GM12878 (cell line): Measurements from ENCODE around the gene TMEM163. TPM values are rescaled to one million over a fixed set of nuclear protein-coding genes. Genes with fewer than 3 reads are reported as not detected.

Source experiments
- ATAC-seq: fragments of 200-7000 bp; cut with Tn5 transposase; 3 replicates; pipeline ENCODE4 v1.9.1; 2020; ENCODE audit warnings: mild to moderate bottlenecking, moderate library complexity
- BruUV-seq: library from RNA; stranded (reverse); fragments of 400-500 nt; replicated peaks from 2 replicates; lab custom pipeline; 2021; lab: Mats Ljungman, UMichigan
- CTCF ChIA-PET: fragments of 300-600 bp; sonication (Branson Sonifier 250); formaldehyde crosslinking; extraction: SDS; loops from one replicate; lab custom pipeline; 2021; ENCODE audit warnings: inconsistent platforms; lab: Yijun Ruan, JAX
- POLR2A ChIA-PET: fragments of 350-600 bp; formaldehyde crosslinking; extraction: SDS; loops from one replicate; lab custom pipeline; 2021; ENCODE audit warnings: inconsistent platforms; lab: Charles Lee
- RAD21 ChIA-PET: fragments of 300-600 bp; sonication (Branson Sonifier 250); formaldehyde crosslinking; loops from one replicate; lab custom pipeline; 2023; ENCODE audit warnings: antibody characterized with exemption; ENCODE audit not compliant: unreplicated experiment; lab: Charles Lee
- SMC1A ChIA-PET: fragments of 300-600 bp; sonication (Branson Sonifier 250); formaldehyde crosslinking; loops from one replicate; lab custom pipeline; 2023; ENCODE audit not compliant: unreplicated experiment, uncharacterized antibody; lab: Charles Lee
- DNase-seq: peaks from one replicate; pipeline ENCODE4 v3.0.0-alpha.2; 2011; ENCODE audit warnings: low read depth, low spot score
- FAIRE-seq: peaks from 3 replicates; lab custom pipeline; 2011; peaks lifted over from hg19 to GRCh38; lab: Jason Lieb, UNC
- H2AFZ ChIP-seq: 2 replicates; pipeline ENCODE4 v1.6.0; 2011; ENCODE audit warnings: low read depth, low read length, control low read depth; ENCODE audit not compliant: control insufficient read depth
- H3K27ac ChIP-seq: 2 replicates; pipeline ENCODE4 v1.5.1; 2011; ENCODE audit warnings: control low read depth; ENCODE audit not compliant: control insufficient read depth, insufficient read depth
- H3K27me3 ChIP-seq, 2 experiments: replicated peaks in 1 of 2; 2 replicates each; pipeline versions ENCODE4 v1.6.0 to v1.6.1; 2011; ENCODE audit warnings: low read length in 1 of 2; ENCODE audit not compliant: control insufficient read depth in 2 of 2, insufficient read depth in 2 of 2
- H3K36me3 ChIP-seq, 2 experiments: 2 replicates each; pipeline ENCODE4 v1.5.1; 2011; ENCODE audit warnings: low read length in 1 of 2; ENCODE audit not compliant: control insufficient read depth in 2 of 2, insufficient read depth in 2 of 2
- H3K4me1 ChIP-seq: 2 replicates; pipeline ENCODE4 v1.6.1; 2011; ENCODE audit warnings: mild to moderate bottlenecking, low read length, moderate library complexity, mixed read lengths; ENCODE audit not compliant: control insufficient read depth, insufficient read depth
- H3K4me2 ChIP-seq: 2 replicates; pipeline ENCODE4 v1.6.0; 2011; ENCODE audit warnings: control low read depth; ENCODE audit not compliant: control insufficient read depth, insufficient read depth
- H3K4me3 ChIP-seq: fragments of 200-600 bp; sonication (generic); 2 replicates; pipeline ENCODE4 v1.5.1; 2016
- H3K79me2 ChIP-seq: 2 replicates; pipeline ENCODE4 v1.6.0; 2011; ENCODE audit warnings: low read length; ENCODE audit not compliant: control insufficient read depth, insufficient read depth
- H3K9ac ChIP-seq: 2 replicates; pipeline ENCODE4 v1.8.0; 2011; ENCODE audit warnings: low read length, control low read depth, mixed read lengths; ENCODE audit not compliant: control insufficient read depth, insufficient read depth
- H3K9me3 ChIP-seq: replicated peaks from 3 replicates; pipeline ENCODE4 v1.5.1; 2011; ENCODE audit warnings: mild to moderate bottlenecking, low read length; ENCODE audit not compliant: control insufficient read depth, insufficient read depth
- H4K20me1 ChIP-seq: 2 replicates; pipeline ENCODE4 v1.6.0; 2011; ENCODE audit not compliant: control insufficient read depth, insufficient read depth
- ASH2L ChIP-seq: fragments of 300-600, 200-600 bp; sonication (generic); IDR thresholded peaks from 2 replicates; pipeline ENCODE4 v1.6.1; 2017; ENCODE audit warnings: low read depth, mild to moderate bottlenecking, borderline replicate concordance
- BMI1 ChIP-seq: fragments of 450-650 bp; IDR thresholded peaks from 2 replicates; pipeline ENCODE4 v1.6.1; 2016; ENCODE audit warnings: mild to moderate bottlenecking, moderate library complexity, borderline replicate concordance
- BRCA1 ChIP-seq: IDR thresholded peaks from 2 replicates; pipeline ENCODE4 v1.6.1; 2011; ENCODE audit warnings: low read depth, low read length, improper control_type of control experiment
- CEBPZ ChIP-seq: fragments of 150-350 bp; IDR thresholded peaks from 2 replicates; pipeline ENCODE4 v1.6.1; 2016; ENCODE audit warnings: low read depth, low read length
- FOXM1 ChIP-seq: IDR thresholded peaks from 2 replicates; pipeline ENCODE4 v1.6.1; 2012; ENCODE audit warnings: low read depth, mild to moderate bottlenecking, inconsistent platforms, low read length, moderate library complexity
- GATAD2B ChIP-seq: fragments of 450-650 bp; conservative IDR thresholded peaks from 2 replicates; pipeline ENCODE4 v1.6.1; 2017; ENCODE audit warnings: low read depth, mild to moderate bottlenecking, moderate library complexity
- NFYA ChIP-seq: IDR thresholded peaks from 2 replicates; pipeline ENCODE4 v1.6.1; 2011; ENCODE audit warnings: low read depth, mild to moderate bottlenecking, low read length, improper control_type of control experiment, borderline replicate concordance
- RCOR1 ChIP-seq: conservative IDR thresholded peaks from 2 replicates; pipeline ENCODE4 v1.6.1; 2012; ENCODE audit warnings: low read depth, low read length, improper control_type of control experiment
- ZNF384 ChIP-seq: IDR thresholded peaks from 2 replicates; pipeline ENCODE4 v1.6.1; 2012; ENCODE audit warnings: low read depth, mild to moderate bottlenecking, low read length, improper control_type of control experiment, borderline replicate concordance
- ZNF687 ChIP-seq: fragments of 450-650 bp; IDR thresholded peaks from 2 replicates; pipeline ENCODE4 v1.6.1; 2017; ENCODE audit warnings: mild to moderate bottlenecking, moderate library complexity
- ZZZ3 ChIP-seq: IDR thresholded peaks from 2 replicates; pipeline ENCODE4 v1.6.1; 2011; ENCODE audit warnings: low read depth; ENCODE audit not compliant: control insufficient read depth, insufficient read length
- WGBS: methylation state at CpG from one replicate; pipeline ENCODE4 v1.1.6; 2016; ENCODE audit warnings: low lambda C conversion rate; ENCODE audit not compliant: insufficient replicate concordance, insufficient coverage; ENCODE audit errors: missing lambda C conversion rate; 5-methylcytosine and 5-hydroxymethylcytosine counted together
- in situ Hi-C: fragments of 300-500 bp; cut with MboI; formaldehyde crosslinking; loops from 9 replicates; pipeline ENCODE4 v1.14.3; 2018; ENCODE audit warnings: mixed read lengths
- intact Hi-C: fragments of 100-400 bp; cut with micrococcal nuclease; formaldehyde crosslinking; loops from one replicate; pipeline ENCODE4 v1.14.2; 2022; ENCODE audit not compliant: unreplicated experiment
- polyA plus RNA-seq, 11 experiments: library from polyadenylated mRNA; depleted of rRNA in 4 of 11; unstranded in 6 of 11; stranded (reverse) in 5 of 11; fragments of >200 nt; fragmentation: Nextera tagmentation in 4 of 11; fragmentation: Illumina TruSeq in 1 of 11; extraction: Ambion mirVana in 4 of 11; extraction: Trizol in 1 of 11; gene quantifications; 1 replicate in 1 of 11; 2 replicates in 10 of 11; pipeline versions ENCODE4 v1.2.1 to v1.2.3, GENCODE V29; 2011 to 2016; ENCODE audit warnings: inconsistent platforms in 2 of 11, missing spikeins in 2 of 11, low read depth in 1 of 11
- total RNA-seq, 4 experiments: library from RNA; depleted of rRNA in 3 of 4; stranded (reverse); fragments of >200 nt in 3 of 4; fragmentation: Illumina TruSeq in 1 of 4; extraction: Trizol in 1 of 4; gene quantifications; 2 replicates each; pipeline versions ENCODE4 v1.2.1 to v1.2.3, GENCODE V29; 2013 to 2021

The TMEM163 gene
- total and polyA plus RNA-seq, 10 of the 15 experiments (the other 5 are each of a cell fraction or from before 2014, with no cell fraction given), result 0.05 to 0.11 (median 0.07) TPM; not detected in 4

GRCh38 chr2:134572314-134573084, 146.3 kb downstream of the TMEM163 start:
- H3K4me3 ChIP-seq, result no peak overlapping the region
- H4K20me1 ChIP-seq, result no peaks in the 10 kb centered on the region
- CTCF ChIA-PET, result no interaction called here
- H3K27me3 ChIP-seq, result no peaks in the 10 kb centered on the region
- H3K36me3 ChIP-seq, result no peaks in the 10 kb centered on the region
- POLR2A ChIA-PET, result no interaction called here
- peaks cover 5% of the 10 kb centered on the region; the same call in 1 of the 2 replicates for H3K4me1 ChIP-seq
- H3K9ac ChIP-seq, result no peak overlapping the region
- FAIRE-seq (no peak), ATAC-seq (no peak), DNase-seq (no peak)
- no peak overlapping the region for H3K27ac ChIP-seq
- RAD21 ChIA-PET, result no interaction called here
- WGBS, result 18% methylated on average over 9 of the region's 9 CpGs
- TF ChIP-seq ZZZ3 (no peak), CEBPZ (no peak), GATAD2B (no peak), ZNF687 (no peak), BMI1 (no peak), FOXM1 (no peak), ASH2L (no peak), BRCA1 (no peak), ZNF384 (no peak), RCOR1 (no peak), NFYA (no peak)
- no peak overlapping the region for H3K4me2 ChIP-seq
- SMC1A ChIA-PET, result no interaction called here
- intact Hi-C loops, result no loop called here
- H2AFZ ChIP-seq, result no peak overlapping the region
- BruUV-seq, result no TSS peak
- in situ Hi-C loops, result no loop called here
- no peaks in the 10 kb centered on the region for H3K9me3 ChIP-seq
- H3K79me2 ChIP-seq, result no peaks in the 10 kb centered on the region
